Measurements from ENCODE around the gene PFKFB2. TPM values are rescaled to one million over a fixed set of nuclear protein-coding genes. Genes with fewer than 3 reads are reported as not detected.

PFKFB2 gene
- total RNA-seq, 1 experiment from 2014 or later = 16.8 TPM

DNA sequence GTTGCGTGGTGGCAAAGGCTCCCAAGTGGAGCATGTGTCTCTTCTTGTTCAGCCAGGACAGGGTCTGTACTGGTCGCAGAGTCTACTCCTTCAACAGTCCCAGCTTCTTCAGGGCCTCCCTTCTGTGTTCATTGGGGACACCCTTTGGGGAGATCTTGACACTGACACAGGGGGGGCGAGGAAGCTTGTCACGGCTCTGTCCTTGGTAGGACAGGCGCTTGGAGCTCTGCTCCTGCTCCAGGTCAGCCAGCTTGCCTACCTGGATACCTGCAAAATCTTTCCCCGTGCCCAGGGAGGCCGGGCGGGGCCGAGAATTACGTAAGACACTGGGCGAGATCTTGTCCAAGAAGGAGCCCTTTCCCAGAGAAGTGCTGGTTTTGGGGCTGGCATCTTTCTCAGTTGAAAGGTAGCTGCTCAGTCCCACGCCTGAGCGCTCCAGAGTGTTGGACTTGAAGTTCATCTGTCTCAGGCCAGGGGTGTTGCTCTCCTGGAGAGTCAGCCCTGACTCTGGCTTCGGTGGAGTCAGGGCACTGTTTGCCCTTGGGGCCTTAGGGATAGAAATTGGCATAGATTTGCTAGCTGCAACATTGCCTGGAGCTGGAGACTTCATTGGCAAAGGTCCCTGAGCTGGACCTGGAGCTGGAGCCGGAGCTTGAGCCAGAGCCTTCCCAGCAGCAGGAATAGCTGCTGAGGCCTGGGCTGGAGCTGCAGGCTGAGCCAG, 31.0 kb upstream of the PFKFB2 start:
- no peak for DNase-seq (ENCODE audit: low spot score)
- Mint-ChIP-seq H3K27me3 (ENCODE audit: low read depth) (no peaks in the 10 kb centered on the region), H3K4me3 (no peak overlapping the region), H3K4me1 (peaks cover 19% of the 10 kb centered on the region), H3K36me3 (no peaks in the 10 kb centered on the region; the same call in 1 of the 2 replicates), H3K27ac (no peak overlapping the region), H3K9me3 (no peaks in the 10 kb centered on the region)
- ChIA-PET POLR2A (interaction anchor here (0.8 kb wide), 1 partner anchor 31 kb away, joined by 3 read pairs; the partner anchor contains the start of gene PFKFB2), CTCF (interaction anchor here (1.3 to 2.0 kb wide), 2 partner anchors 18 to 86 kb away, joined by 6 to 8 read pairs; no protein-coding TSS in a partner anchor)
- ATAC-seq = no peak
- TF ChIP-seq RELA (CRISPR knock-in tag; IDR thresholded peaks at IDR 0.05; ENCODE audit: borderline replicate concordance) = no peak

GRCh38 chr1:207022996-207023679, 29.9 kb upstream of the PFKFB2 start:
- ChIA-PET CTCF (interaction anchor here (1.3 to 2.0 kb wide), 2 partner anchors 19 to 88 kb away, joined by 6 to 8 read pairs; no protein-coding TSS in a partner anchor), POLR2A (no interaction called here)
- H3K4me3 Mint-ChIP-seq = no peak overlapping the region
- no peaks in the 10 kb centered on the region for H3K27me3 Mint-ChIP-seq (ENCODE audit: low read depth)
- H3K36me3 Mint-ChIP-seq = no peaks in the 10 kb centered on the region; the same call in 1 of the 2 replicates
- DNase-seq (ENCODE audit: low spot score) = no peak
- peaks cover 19% of the 10 kb centered on the region for H3K4me1 Mint-ChIP-seq
- H3K27ac Mint-ChIP-seq = no peak overlapping the region
- H3K9me3 Mint-ChIP-seq = no peaks in the 10 kb centered on the region
- TF ChIP-seq ZNF423 (CRISPR knock-in tag; IDR thresholded peaks at IDR 0.05) (no peak), CREB1 (CRISPR knock-in tag; IDR thresholded peaks at IDR 0.05) (no peak), ZNF121 (CRISPR knock-in tag; IDR thresholded peaks at IDR 0.05) (no peak), AFF4 (CRISPR knock-in tag; IDR thresholded peaks at IDR 0.05; ENCODE audit: borderline replicate concordance) (no peak), SMAD3 (CRISPR knock-in tag; IDR thresholded peaks at IDR 0.05; ENCODE audit: borderline replicate concordance) (no peak), FOXJ3 (CRISPR knock-in tag; IDR thresholded peaks at IDR 0.05; ENCODE audit: borderline replicate concordance) (no peak), USF2 (CRISPR knock-in tag; IDR thresholded peaks at IDR 0.05) (no peak), SP1 (CRISPR knock-in tag; conservative IDR thresholded peaks at IDR 0.05) (no peak), TCF7 (CRISPR knock-in tag; IDR thresholded peaks at IDR 0.05; ENCODE audit: low read depth) (no peak), ELF4 (CRISPR knock-in tag; IDR thresholded peaks at IDR 0.05; ENCODE audit: low read depth) (no peak), NR1H2 (CRISPR knock-in tag; IDR thresholded peaks at IDR 0.05) (no peak), ZNF232 (CRISPR knock-in tag; IDR thresholded peaks at IDR 0.05) (no peak), ZNF263 (CRISPR knock-in tag; IDR thresholded peaks at IDR 0.05; ENCODE audit: low read depth) (no peak), ZBTB21 (CRISPR knock-in tag; IDR thresholded peaks at IDR 0.05; ENCODE audit: borderline replicate concordance) (no peak), JAZF1 (CRISPR knock-in tag; IDR thresholded peaks at IDR 0.05) (no peak), PRRX2 (CRISPR knock-in tag; IDR thresholded peaks at IDR 0.05) (no peak), GABPB1 (CRISPR knock-in tag; IDR thresholded peaks at IDR 0.05) (no peak), TP53 (CRISPR knock-in tag; IDR thresholded peaks at IDR 0.05) (no peak)
- TF ChIP-seq, protein P1, sequence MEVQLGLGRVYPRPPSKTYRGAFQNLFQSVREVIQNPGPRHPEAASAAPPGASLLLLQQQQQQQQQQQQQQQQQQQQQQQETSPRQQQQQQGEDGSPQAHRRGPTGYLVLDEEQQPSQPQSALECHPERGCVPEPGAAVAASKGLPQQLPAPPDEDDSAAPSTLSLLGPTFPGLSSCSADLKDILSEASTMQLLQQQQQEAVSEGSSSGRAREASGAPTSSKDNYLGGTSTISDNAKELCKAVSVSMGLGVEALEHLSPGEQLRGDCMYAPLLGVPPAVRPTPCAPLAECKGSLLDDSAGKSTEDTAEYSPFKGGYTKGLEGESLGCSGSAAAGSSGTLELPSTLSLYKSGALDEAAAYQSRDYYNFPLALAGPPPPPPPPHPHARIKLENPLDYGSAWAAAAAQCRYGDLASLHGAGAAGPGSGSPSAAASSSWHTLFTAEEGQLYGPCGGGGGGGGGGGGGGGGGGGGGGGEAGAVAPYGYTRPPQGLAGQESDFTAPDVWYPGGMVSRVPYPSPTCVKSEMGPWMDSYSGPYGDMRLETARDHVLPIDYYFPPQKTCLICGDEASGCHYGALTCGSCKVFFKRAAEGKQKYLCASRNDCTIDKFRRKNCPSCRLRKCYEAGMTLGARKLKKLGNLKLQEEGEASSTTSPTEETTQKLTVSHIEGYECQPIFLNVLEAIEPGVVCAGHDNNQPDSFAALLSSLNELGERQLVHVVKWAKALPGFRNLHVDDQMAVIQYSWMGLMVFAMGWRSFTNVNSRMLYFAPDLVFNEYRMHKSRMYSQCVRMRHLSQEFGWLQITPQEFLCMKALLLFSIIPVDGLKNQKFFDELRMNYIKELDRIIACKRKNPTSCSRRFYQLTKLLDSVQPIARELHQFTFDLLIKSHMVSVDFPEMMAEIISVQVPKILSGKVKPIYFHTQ (CRISPR knock-in tag; IDR thresholded peaks at IDR 0.05) = no peak
- TF ChIP-seq, protein P2, sequence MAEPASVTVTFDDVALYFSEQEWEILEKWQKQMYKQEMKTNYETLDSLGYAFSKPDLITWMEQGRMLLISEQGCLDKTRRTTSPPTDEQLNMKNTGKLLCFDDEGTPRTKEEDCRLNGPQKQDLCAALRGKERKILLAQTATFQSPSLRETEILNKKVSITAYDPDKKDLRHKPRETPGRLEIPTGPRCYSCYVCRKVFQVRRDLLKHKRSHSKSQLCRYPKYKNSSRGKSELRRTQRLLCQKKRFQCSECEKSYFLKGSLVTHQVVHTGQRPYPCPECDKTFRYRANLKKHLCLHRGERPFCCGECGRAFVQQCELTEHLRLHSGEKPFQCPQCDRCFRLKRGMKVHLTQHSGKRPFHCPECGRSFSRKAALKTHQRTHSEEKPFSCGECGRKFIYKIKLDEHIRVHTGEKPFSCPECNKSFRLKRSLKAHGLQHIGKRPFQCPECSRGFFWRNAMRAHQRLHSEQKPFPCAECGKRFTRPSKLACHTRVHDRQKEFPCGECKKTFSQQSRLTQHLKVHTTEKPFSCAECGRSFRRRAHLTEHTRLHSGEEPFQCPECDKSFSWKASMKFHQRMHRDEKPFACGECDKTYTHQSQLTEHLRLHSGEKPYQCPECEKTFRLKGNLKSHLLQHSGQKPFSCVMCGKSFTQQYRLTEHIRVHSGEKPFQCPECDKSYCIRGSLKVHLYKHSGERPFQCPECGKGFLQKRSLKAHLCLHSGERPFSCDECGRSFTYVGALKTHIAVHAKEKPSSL (CRISPR knock-in tag; conservative IDR thresholded peaks at IDR 0.05) = no peak
- no peak for ATAC-seq

All from WTC11 (cell line).